ENCODE results near the gene C19orf85. TPM values are rescaled to one million over a fixed set of nuclear protein-coding genes. Genes with fewer than 3 reads are reported as not detected.

C19orf85 gene
- total RNA-seq, 1 experiment from 2014 or later, result not detected

DNA sequence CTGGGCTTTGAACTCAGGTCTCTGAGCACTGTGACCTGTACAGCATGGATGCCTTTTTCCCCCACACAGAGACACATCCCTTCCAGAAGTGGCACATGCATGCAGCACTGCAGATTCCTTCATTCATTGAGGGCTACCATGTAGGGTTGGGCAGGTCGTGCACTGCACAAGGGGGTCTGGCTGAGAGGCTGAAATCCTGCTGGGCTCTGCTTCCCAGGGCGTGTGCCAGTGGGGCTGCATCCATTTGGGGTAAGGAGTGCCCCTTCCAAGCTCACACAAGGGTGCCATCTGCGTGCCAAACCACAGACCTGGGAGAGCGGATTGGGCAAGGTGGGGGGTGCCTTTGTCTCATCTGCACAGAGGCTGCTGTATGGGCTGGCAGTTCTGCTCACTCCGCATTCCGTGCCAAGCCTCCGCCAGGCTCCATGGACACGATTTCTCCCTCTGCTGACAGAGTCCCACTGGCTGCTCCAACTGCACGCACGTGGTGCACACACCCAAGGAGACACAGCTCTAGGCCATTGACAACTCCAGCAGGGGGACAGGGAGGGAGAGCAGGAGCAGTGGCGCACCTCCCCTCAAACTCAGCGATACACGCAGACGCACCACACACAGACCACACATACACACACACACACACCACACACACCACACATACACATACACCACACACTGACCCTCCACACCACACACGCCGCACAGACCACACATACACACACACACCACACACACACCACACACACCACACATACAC lies 17.0 kb downstream of the C19orf85 start:
- H3K79me2 ChIP-seq (ENCODE audit: low read length), result no peaks in the 10 kb centered on the region
- no peak overlapping the region for H2AFZ ChIP-seq (ENCODE audit: low read length)
- peaks cover 52% of the 10 kb centered on the region for H3K27me3 ChIP-seq (ENCODE audit: low read length)
- H3K9me3 ChIP-seq (ENCODE audit: low read length), result no peaks in the 10 kb centered on the region
- no peak overlapping the region for H3K4me2 ChIP-seq (ENCODE audit: low read length)
- no peaks in the 10 kb centered on the region for H3K9me2 ChIP-seq (replicated peaks; ENCODE audit: low read length)
- TF ChIP-seq EZH2 (IDR thresholded peaks at IDR 0.05; ENCODE audit: low read length, unreplicated experiment) (no peak), EZH2phosphoT487 (IDR thresholded peaks at IDR 0.05; ENCODE audit: borderline replicate concordance, low read length) (no peak)
- TF ChIP-seq, protein P1, sequence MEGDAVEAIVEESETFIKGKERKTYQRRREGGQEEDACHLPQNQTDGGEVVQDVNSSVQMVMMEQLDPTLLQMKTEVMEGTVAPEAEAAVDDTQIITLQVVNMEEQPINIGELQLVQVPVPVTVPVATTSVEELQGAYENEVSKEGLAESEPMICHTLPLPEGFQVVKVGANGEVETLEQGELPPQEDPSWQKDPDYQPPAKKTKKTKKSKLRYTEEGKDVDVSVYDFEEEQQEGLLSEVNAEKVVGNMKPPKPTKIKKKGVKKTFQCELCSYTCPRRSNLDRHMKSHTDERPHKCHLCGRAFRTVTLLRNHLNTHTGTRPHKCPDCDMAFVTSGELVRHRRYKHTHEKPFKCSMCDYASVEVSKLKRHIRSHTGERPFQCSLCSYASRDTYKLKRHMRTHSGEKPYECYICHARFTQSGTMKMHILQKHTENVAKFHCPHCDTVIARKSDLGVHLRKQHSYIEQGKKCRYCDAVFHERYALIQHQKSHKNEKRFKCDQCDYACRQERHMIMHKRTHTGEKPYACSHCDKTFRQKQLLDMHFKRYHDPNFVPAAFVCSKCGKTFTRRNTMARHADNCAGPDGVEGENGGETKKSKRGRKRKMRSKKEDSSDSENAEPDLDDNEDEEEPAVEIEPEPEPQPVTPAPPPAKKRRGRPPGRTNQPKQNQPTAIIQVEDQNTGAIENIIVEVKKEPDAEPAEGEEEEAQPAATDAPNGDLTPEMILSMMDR (conservative IDR thresholded peaks at IDR 0.05; ENCODE audit: low read depth, low read length), result no peak
- ATAC-seq (peak; percentile 59), DNase-seq (peak; percentile 57)
- H3K36me3 ChIP-seq (ENCODE audit: low read depth, low read length), result no peaks in the 10 kb centered on the region
- no peak overlapping the region for H3K27ac ChIP-seq (ENCODE audit: low read length)
- H3K9ac ChIP-seq (ENCODE audit: low read length), result no peak overlapping the region
- H3K4me3 ChIP-seq (ENCODE audit: low read length), result no peak overlapping the region
- no peaks in the 10 kb centered on the region for H3F3A ChIP-seq (ENCODE audit: low read length, unreplicated experiment)
- CTCF ChIA-PET, result no interaction called here
- POLR2A ChIA-PET (ENCODE audit: unreplicated experiment), result no interaction called here
- BruUV-seq (replicated peaks), result no TSS peak
- no peaks in the 10 kb centered on the region for H4K20me1 ChIP-seq (ENCODE audit: low read length)
- intact Hi-C loops (cut with micrococcal nuclease), result no loop called here
- no peaks in the 10 kb centered on the region for H3K4me1 ChIP-seq (ENCODE audit: insufficient read depth, low read length)

DNA sequence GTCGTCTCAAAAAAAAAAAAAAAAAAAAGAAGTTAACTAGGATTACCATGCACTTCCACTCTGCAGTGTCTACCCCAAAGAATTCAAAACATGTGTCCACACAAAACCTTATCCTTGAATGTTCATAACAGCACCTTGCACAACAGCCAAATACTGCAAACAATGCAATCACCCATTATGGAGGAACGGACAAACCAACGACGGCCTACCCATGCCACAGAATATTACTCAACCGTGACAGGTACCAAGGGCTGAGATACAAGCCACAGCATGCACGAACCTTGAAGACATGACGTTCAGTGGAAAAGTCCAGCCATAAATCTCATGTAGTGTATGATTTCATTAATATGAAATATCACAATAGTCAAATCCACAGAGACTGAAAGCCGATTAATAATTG lies 18.5 kb downstream of the C19orf85 start:
- ChIA-PET POLR2A (ENCODE audit: unreplicated experiment) (no interaction called here), CTCF (no interaction called here)
- no TSS peak for BruUV-seq (replicated peaks)

DNA sequence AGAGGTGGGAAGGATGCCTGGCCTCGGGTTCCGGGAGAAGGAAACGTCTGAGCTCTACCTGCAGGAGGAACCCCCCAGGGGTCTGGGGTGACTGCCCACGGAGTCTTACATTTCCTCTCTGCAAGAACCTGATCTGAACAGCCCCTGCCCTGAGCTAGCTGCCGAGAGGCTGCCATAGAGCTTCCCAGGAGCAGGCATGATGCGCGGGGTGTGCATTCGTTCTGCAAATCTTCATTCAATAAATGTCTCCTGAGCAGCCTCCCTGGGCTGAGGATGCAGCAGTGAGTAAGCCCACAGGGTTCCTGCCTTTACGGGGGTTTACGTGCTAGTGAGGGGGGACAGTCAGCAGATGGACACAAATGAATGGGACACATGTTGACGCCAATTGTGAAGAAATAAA lies 19.9 kb downstream of the C19orf85 start:
- Histone ChIP-seq H2AFZ (ENCODE audit: low read length) (no peak overlapping the region), H3K36me3 (ENCODE audit: low read depth, low read length) (no peaks in the 10 kb centered on the region), H3K9me2 (replicated peaks; ENCODE audit: low read length) (no peaks in the 10 kb centered on the region), H3K9me3 (ENCODE audit: low read length) (no peaks in the 10 kb centered on the region), H4K20me1 (ENCODE audit: low read length) (no peaks in the 10 kb centered on the region), H3K4me2 (ENCODE audit: low read length) (no peak overlapping the region), H3F3A (ENCODE audit: low read length, unreplicated experiment) (no peaks in the 10 kb centered on the region), H3K27me3 (ENCODE audit: low read length) (peaks cover 55% of the 10 kb centered on the region), H3K4me3 (ENCODE audit: low read length) (no peak overlapping the region), H3K9ac (ENCODE audit: low read length) (no peak overlapping the region), H3K79me2 (ENCODE audit: low read length) (no peaks in the 10 kb centered on the region), H3K27ac (ENCODE audit: low read length) (no peak overlapping the region), H3K4me1 (ENCODE audit: insufficient read depth, low read length) (no peaks in the 10 kb centered on the region)
- ChIA-PET POLR2A (ENCODE audit: unreplicated experiment) (no interaction called here), CTCF (no interaction called here)
- DNase-seq (no peak), ATAC-seq (no peak)
- TF ChIP-seq, protein P1 (conservative IDR thresholded peaks at IDR 0.05; ENCODE audit: low read depth, low read length), result no peak
- intact Hi-C loops (cut with micrococcal nuclease), result no loop called here
- BruUV-seq (replicated peaks), result no TSS peak

More for the DNA sequence above, 18.5 kb downstream of the C19orf85 start:
- no peaks in the 10 kb centered on the region for H3K36me3 ChIP-seq (ENCODE audit: low read depth, low read length)
- no peaks in the 10 kb centered on the region for H3K4me1 ChIP-seq (ENCODE audit: insufficient read depth, low read length)
- H3K9me3 ChIP-seq (ENCODE audit: low read length), result no peaks in the 10 kb centered on the region
- H3K79me2 ChIP-seq (ENCODE audit: low read length), result no peaks in the 10 kb centered on the region
- intact Hi-C loops (cut with micrococcal nuclease), result no loop called here
- H2AFZ ChIP-seq (ENCODE audit: low read length), result no peak overlapping the region
- no peak overlapping the region for H3K27ac ChIP-seq (ENCODE audit: low read length)
- H3K9ac ChIP-seq (ENCODE audit: low read length), result no peak overlapping the region
- no peaks in the 10 kb centered on the region for H3F3A ChIP-seq (ENCODE audit: low read length, unreplicated experiment)
- peaks cover 54% of the 10 kb centered on the region for H3K27me3 ChIP-seq (ENCODE audit: low read length)
- no peak for DNase-seq
- H3K4me3 ChIP-seq (ENCODE audit: low read length), result no peak overlapping the region
- TF ChIP-seq EZH2phosphoT487 (IDR thresholded peaks at IDR 0.05; ENCODE audit: borderline replicate concordance, low read length), result no peak
- no peak for TF ChIP-seq EZH2 (IDR thresholded peaks at IDR 0.05; ENCODE audit: low read length, unreplicated experiment)
- TF ChIP-seq, protein P1 (conservative IDR thresholded peaks at IDR 0.05; ENCODE audit: low read depth, low read length), result no peak
- H3K4me2 ChIP-seq (ENCODE audit: low read length), result no peak overlapping the region
- no peaks in the 10 kb centered on the region for H3K9me2 ChIP-seq (replicated peaks; ENCODE audit: low read length)
- no peak for ATAC-seq
- no peaks in the 10 kb centered on the region for H4K20me1 ChIP-seq (ENCODE audit: low read length)

All from PC-3 (cell line).